MCF 10A (cell line): ENCODE results near the gene NAA60. TPM values are rescaled to one million over a fixed set of nuclear protein-coding genes. Genes with fewer than 3 reads are reported as not detected.

Source experiments
- BruUV-seq: library from RNA; stranded (reverse); fragments of 400-500 nt; replicated peaks from 2 replicates; lab custom pipeline; 2021; lab: Mats Ljungman, UMichigan
- CTCF ChIA-PET: fragments of 300-600 bp; sonication (Branson Sonifier 250); formaldehyde crosslinking; extraction: SDS; loops from one replicate; lab custom pipeline; 2021; ENCODE audit warnings: antibody characterized with exemption, inconsistent platforms; lab: Yijun Ruan, JAX
- POLR2A ChIA-PET: fragments of 300-600, 350-650 bp; sonication (Branson Sonifier 250); formaldehyde crosslinking; extraction: SDS; loops from one replicate; lab custom pipeline; 2020; ENCODE audit warnings: antibody characterized with exemption, inconsistent platforms; lab: Yijun Ruan, JAX
- DNase-seq: peaks from one replicate; pipeline ENCODE4 v3.0.0-alpha.2; 2018; ENCODE audit not compliant: unreplicated experiment
- H3K27ac Mint-ChIP-seq: one replicate; pipeline ENCODE4 v1.8.0; 2022; ENCODE audit warnings: mild to moderate bottlenecking, low read depth, mixed read lengths; ENCODE audit not compliant: unreplicated experiment
- H3K27me3 Mint-ChIP-seq: one replicate; pipeline ENCODE4 v1.8.0; 2022; ENCODE audit warnings: mixed read lengths; ENCODE audit not compliant: insufficient read depth, unreplicated experiment
- H3K36me3 Mint-ChIP-seq: one replicate; pipeline ENCODE4 v1.8.0; 2022; ENCODE audit warnings: mild to moderate bottlenecking, moderate library complexity, mixed read lengths; ENCODE audit not compliant: insufficient read depth, unreplicated experiment
- H3K4me1 Mint-ChIP-seq: one replicate; pipeline ENCODE4 v1.8.0; 2022; ENCODE audit warnings: mixed read lengths; ENCODE audit not compliant: insufficient read depth, unreplicated experiment
- H3K4me3 Mint-ChIP-seq: one replicate; pipeline ENCODE4 v1.8.0; 2022; ENCODE audit warnings: mild to moderate bottlenecking, moderate library complexity, mixed read lengths; ENCODE audit not compliant: unreplicated experiment
- H3K9me3 Mint-ChIP-seq: one replicate; pipeline ENCODE4 v1.8.0; 2022; ENCODE audit warnings: mixed read lengths; ENCODE audit not compliant: unreplicated experiment
- intact Hi-C: fragments of 100-400 bp; cut with micrococcal nuclease; formaldehyde crosslinking; loops from 2 replicates; pipeline ENCODE4 v1.14.1; 2022
- total RNA-seq: library from RNA; stranded (reverse); gene quantifications from 2 replicates; pipeline ENCODE4 v1.2.3, GENCODE V29; 2022
- TF ChIP-seq, protein P1 (sequence below): fragments of 200-600 bp; IDR thresholded peaks from one replicate; pipeline ENCODE4 v1.8.0; 2022; ENCODE audit warnings: antibody characterized with exemption, mild to moderate bottlenecking; ENCODE audit not compliant: unreplicated experiment

NAA60 gene
- total RNA-seq, 1 experiment from 2014 or later = 38.6 TPM

DNA sequence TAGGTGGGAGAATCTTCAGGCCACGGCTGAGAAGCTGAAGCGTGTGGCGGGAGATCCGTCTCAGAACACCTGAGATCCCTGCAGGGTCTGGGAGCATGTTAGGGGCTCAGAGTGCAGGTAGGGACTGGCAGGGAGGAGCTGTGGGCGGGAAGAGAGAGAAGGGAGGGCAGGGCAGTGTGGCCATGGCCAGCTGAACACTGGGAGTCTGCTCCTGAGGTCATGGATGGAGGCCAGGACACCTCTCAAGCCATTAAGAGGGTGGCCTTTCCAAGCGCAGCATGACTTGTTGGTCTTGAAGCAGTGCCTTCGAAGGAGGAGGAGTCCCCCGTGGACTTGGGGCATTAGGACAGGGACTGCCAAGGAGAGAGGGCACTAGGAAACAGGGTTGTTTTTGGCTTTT lies 23.7 kb downstream of the NAA60 start:
- intact Hi-C loops = no loop called here
- no peaks in the 10 kb centered on the region for H3K36me3 Mint-ChIP-seq
- ChIA-PET POLR2A (interaction anchor here (0.7 kb wide), 1 partner anchor 183 kb away, joined by 3 read pairs; no protein-coding TSS in a partner anchor), CTCF (no interaction called here)
- no peak for DNase-seq
- BruUV-seq = no TSS peak
- H3K4me1 Mint-ChIP-seq = peaks cover 12% of the 10 kb centered on the region
- TF ChIP-seq, protein P1, sequence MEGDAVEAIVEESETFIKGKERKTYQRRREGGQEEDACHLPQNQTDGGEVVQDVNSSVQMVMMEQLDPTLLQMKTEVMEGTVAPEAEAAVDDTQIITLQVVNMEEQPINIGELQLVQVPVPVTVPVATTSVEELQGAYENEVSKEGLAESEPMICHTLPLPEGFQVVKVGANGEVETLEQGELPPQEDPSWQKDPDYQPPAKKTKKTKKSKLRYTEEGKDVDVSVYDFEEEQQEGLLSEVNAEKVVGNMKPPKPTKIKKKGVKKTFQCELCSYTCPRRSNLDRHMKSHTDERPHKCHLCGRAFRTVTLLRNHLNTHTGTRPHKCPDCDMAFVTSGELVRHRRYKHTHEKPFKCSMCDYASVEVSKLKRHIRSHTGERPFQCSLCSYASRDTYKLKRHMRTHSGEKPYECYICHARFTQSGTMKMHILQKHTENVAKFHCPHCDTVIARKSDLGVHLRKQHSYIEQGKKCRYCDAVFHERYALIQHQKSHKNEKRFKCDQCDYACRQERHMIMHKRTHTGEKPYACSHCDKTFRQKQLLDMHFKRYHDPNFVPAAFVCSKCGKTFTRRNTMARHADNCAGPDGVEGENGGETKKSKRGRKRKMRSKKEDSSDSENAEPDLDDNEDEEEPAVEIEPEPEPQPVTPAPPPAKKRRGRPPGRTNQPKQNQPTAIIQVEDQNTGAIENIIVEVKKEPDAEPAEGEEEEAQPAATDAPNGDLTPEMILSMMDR = no peak
- no peaks in the 10 kb centered on the region for H3K9me3 Mint-ChIP-seq
- no peak overlapping the region for H3K4me3 Mint-ChIP-seq
- no peaks in the 10 kb centered on the region for H3K27me3 Mint-ChIP-seq
- H3K27ac Mint-ChIP-seq = peak overlapping the region; percentile 79

DNA sequence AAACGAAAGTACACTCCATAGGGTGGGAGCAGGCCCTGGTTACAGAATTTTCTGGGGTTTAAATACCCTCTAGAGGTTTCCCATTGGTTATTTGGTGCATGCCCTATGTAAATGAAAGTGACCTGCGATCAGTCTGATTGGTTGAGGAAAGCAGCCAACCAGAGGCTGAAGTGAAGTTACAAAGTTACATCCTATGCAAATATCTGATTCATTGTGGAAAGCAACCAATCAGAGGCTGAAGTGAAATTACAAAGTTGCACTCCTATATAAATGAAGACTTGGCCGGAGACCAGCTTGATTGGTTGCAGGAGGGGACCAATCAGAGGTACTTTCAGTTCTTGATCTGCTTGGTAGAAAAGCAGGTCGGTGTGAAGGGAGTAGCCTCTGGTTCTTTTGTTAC lies 24.4 kb downstream of the NAA60 start:
- Mint-ChIP-seq H3K4me3 (no peak overlapping the region), H3K4me1 (peaks cover 7% of the 10 kb centered on the region), H3K27ac (no peak overlapping the region), H3K27me3 (no peaks in the 10 kb centered on the region), H3K36me3 (no peaks in the 10 kb centered on the region), H3K9me3 (no peaks in the 10 kb centered on the region)
- intact Hi-C loops = no loop called here
- ChIA-PET CTCF (no interaction called here), POLR2A (interaction anchor here (0.6 kb wide), 1 partner anchor 30 kb away, joined by 4 read pairs; no protein-coding TSS in a partner anchor)
- TF ChIP-seq, protein P1 = no peak
- peak; percentile 26 for DNase-seq
- no TSS peak for BruUV-seq

DNA sequence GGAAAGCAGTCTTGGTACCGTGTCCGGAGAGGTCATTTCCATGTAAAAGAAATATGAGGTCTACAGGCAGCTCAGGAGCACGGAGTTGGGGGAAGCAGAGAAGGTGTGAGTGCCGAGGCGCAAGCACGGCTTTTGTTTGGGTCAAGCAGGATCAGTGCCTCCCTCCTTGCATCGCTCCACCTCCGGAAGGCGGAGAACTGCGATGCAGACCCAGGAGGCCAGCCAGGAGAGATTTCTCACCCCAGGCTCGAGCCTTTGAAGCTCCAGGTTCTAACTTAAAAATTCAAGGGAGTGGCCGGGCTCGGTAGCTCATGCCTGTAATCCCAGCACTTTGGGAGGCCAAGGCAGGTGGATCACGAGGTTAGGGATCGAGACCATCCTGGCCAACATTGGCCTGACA lies 25.0 kb downstream of the NAA60 start:
- DNase-seq = no peak
- intact Hi-C loops = no loop called here
- no peak overlapping the region for H3K27ac Mint-ChIP-seq
- CTCF ChIA-PET = no interaction called here
- H3K4me3 Mint-ChIP-seq = no peak overlapping the region
- no peaks in the 10 kb centered on the region for H3K9me3 Mint-ChIP-seq
- no peaks in the 10 kb centered on the region for H3K36me3 Mint-ChIP-seq
- BruUV-seq = no TSS peak
- TF ChIP-seq, protein P1 = no peak
- peaks cover 7% of the 10 kb centered on the region for H3K4me1 Mint-ChIP-seq
- POLR2A ChIA-PET = interaction anchor here (0.6 kb wide), 1 partner anchor 31 kb away, joined by 4 read pairs; no protein-coding TSS in a partner anchor
- H3K27me3 Mint-ChIP-seq = no peaks in the 10 kb centered on the region

DNA sequence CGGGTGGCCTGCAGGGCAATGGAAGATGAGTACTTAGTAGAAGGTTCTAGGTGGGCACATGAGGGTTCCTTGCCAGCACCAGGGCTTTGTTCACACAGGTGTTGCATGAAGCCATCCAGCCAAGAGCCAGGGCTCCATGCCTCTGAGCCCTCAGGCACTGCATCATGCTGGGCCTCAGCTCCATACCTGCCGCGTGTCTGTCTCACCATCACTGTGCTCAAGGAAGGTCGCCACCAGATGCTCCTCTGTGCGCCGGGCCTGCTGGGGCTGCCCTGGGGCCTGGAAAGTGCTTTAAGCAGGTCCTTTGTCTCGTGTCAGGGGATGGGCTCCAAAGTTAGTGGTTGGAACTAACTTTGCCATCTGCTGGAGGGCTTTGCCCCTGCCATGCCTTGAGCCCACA lies 26.3 kb downstream of the NAA60 start:
- H3K4me3 Mint-ChIP-seq = no peak overlapping the region
- H3K27ac Mint-ChIP-seq = no peak overlapping the region
- H3K4me1 Mint-ChIP-seq = peaks cover 7% of the 10 kb centered on the region
- TF ChIP-seq, protein P1 = no peak
- POLR2A ChIA-PET = no interaction called here
- no peaks in the 10 kb centered on the region for H3K36me3 Mint-ChIP-seq
- CTCF ChIA-PET = no interaction called here
- no TSS peak for BruUV-seq
- H3K27me3 Mint-ChIP-seq = no peaks in the 10 kb centered on the region
- no peaks in the 10 kb centered on the region for H3K9me3 Mint-ChIP-seq
- no peak for DNase-seq
- intact Hi-C loops = no loop called here
